Stimulated activated CD8-positive, alpha-beta memory T cell treated with anti-CD3 and anti-CD28 coated beads, Interleukin-15, amount 100 ng/mL, for 48 hours (primary cell): Measurements from ENCODE around the gene IFT74.

Experiments used
- DNase-seq, 2 donors: peaks; one replicate each; pipeline ENCODE4 v3.0.0-alpha.2; 2020; ENCODE audit warnings: low read depth in 2 of 2

The IFT74 gene

DNA sequence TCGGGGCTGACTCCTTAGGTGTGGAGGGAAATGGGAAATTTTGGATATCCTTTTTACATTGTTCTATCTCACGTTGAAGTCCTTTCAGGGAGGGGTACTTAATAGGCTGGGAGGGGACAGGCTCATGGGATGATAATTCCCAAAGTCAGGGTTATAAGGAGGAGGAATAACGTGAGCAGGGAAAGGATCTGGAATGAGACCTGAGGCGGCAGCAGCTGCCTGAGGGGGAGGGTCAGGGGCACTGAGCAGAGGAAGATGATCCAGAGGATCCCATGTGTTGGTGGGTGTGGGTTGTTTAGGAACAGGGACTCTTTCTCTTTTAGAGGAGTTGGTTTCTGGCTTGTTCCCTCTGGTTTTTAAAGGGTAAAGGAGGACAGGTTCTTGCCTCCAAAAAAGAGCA, 18.7 kb downstream of the IFT74 start:
- no peak for DNase-seq

GRCh38 chr9:26975728-26976707, 19.8 kb downstream of the IFT74 start:
- DNase-seq: no peak

GRCh38 chr9:26983340-26983739, 27.1 kb downstream of the IFT74 start:
- no peak for DNase-seq

GRCh38 chr9:26995810-26996209, 39.6 kb downstream of the IFT74 start:
- no peak for DNase-seq

DNA sequence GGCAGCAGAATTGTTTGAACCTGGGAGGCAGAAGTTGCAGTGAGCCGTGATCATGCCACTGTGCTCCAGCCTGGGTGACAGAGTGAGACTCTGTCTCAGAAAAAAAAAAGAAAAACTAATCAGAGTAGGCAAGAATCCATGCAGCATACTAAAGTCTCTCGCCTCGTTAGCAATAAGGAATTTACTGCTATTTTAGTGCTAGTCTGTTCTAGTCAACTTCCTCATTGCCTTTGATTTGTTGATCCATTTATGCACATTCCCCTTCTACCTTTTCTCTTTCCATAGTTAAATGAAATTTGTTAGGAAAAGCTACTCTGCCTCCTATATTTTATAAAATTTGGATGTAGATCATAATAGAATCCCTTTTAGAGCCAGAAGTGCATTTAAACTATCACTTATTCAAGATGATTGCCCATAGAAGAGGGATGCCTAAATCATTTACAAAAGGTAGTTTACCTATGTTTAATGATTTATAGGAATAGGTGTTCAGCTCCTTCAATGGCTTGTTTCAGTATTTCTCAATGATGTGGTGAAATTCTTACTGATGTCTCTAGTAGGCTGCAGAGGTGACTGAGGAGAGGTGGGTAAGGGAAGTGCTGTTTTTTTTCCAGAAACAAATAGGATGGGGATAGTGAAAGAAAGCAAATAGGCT, 47.3 kb downstream of the IFT74 start:
- no peak for DNase-seq

DNA sequence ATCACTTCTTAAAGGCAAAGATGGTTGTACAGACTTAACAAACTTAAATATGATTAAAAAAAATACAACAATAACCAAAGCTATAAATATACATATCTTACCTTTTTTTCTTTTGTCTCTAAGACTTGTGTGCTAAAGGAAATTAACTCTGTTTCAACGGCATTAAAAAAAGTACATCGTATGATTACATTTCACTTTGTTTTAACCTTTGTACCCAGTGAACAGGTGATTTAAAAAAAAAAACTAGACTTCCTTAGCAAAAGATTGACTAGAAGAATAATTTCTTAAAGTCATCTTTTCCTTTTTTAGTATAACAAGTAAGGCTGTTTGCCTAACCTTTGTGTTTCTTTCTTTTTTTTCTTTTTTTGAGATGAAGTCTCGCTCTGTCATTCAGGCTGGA, 49.3 kb downstream of the IFT74 start, which contains the start of gene LRRC19:
Gene LRRC19, minus strand, starts transcription at position 182 of the 400 bp plus-strand sequence. CDS start 5,978 bp downstream, outside the sequence.
- no peak for DNase-seq

DNA sequence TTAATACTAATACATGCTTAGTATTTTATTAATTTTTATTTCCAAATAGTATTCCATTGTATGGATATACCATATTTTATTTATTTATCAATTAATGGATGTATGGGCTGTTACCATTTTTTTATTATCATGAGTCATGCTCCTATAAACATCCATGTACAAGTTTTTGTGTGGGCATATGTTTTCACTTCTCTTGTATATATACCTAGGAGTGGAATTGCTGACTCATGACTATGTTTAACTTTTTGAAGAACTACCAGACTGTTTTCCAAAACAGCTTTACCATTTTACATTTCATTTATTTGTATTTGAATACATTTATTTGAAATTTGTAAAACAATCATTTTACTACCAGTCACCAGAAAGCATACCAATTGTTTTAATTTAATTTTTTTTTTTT, 63.4 kb downstream of the IFT74 start:
- DNase-seq: no peak

GRCh38 chr9:27022920-27023319, 66.7 kb downstream of the IFT74 start:
- DNase-seq: no peak

DNA sequence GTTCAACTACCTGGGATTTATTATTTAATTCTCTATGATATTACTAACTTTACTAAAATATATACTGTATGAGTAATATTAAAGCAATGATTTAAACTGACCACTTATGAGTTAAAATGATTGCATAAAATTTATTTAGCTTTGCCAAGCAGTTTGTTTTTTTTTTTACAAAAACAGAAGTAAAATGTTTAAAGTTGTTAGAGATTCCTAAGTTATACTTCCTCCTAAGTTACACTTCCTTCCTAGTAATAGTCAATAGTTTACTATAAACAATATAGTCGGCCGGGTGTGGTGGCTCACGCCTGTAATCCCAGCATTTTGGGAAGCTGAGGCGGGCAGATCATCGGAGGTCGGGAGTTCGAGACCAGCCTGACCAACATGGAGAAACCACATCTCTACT, 73.0 kb downstream of the IFT74 start:
- DNase-seq: no peak

GRCh38 chr9:27033815-27034403, 77.7 kb downstream of the IFT74 start:
- peak; percentile 1 to 25 for DNase-seq

- no peak for DNase-seq
Measured at GRCh38 chr9:27037499-27037898, 81.3 kb downstream of the IFT74 start.

- DNase-seq: no peak
Measured at GRCh38 chr9:27041746-27042145, 85.5 kb downstream of the IFT74 start.

DNA sequence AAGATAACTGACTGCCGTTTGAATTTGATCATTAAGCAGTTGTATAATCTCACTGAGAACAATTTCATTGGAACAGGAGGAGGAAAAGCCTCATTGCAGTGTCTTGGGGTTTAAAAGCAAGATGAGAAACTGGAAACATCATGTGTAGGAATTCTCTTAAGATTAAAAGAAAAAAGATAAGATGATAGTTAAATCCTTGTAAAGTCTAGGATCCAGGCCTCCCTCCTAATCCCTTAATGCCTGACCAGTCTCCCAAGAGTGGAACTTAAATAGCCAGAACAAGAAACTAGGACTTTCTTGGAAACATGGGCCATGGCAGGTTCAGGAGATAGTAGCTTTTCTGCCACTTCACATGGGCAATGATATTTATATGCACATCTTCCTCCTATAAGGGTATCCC, 86.3 kb downstream of the IFT74 start:
- no peak for DNase-seq

- no peak for DNase-seq
Measured at GRCh38 chr9:27043176-27043575, 87.0 kb downstream of the IFT74 start.

DNA sequence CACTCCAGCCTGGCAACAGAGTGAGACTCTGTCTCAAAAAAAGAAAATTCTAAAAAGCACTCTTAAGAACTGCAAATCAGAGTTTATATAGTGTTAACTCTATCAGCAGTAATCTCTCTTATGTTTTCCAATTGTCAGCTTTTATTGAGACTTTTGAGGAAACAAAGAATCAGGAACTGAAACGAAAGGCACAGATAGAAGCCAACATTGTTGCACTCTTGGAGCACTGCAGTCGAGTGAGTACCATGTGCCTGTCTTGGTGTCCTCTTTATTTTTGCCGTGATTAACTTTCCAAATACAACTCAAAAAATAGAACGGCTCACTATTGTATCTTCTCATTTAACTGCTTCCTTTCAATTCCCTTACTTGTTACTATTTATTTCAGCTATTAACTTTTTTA, 90.9 kb downstream of the IFT74 start:
- no peak for DNase-seq

DNA sequence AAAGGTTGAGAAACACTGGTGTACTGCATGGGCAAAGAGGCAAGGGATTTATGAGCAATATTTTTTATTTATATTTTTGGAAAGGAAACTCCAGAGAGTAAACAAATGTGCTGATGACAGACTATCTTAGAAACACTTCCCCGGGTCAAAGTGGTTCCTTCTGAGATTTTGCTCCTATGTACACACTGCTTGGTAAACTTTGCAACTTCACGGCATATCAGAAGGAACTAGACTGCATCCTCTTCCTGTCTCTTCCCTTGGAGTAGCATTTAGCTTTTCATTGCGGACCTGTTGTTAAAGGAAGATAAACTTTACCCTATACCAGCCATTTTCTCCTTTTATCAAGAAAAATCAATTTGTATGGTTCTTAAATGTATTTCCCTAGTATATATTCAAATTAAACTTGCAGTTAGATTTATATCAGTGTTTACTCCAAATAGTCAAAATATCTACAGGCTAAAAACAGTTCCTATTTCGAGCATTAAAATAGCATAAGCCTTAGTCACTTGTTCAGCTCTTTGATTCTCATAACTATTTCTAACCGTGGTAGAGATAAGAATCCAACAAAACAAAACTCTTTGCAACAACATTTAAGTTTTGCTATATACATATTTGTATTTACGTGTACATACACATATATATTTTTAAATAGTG, 97.3 kb downstream of the IFT74 start:
- DNase-seq: no peak

DNA sequence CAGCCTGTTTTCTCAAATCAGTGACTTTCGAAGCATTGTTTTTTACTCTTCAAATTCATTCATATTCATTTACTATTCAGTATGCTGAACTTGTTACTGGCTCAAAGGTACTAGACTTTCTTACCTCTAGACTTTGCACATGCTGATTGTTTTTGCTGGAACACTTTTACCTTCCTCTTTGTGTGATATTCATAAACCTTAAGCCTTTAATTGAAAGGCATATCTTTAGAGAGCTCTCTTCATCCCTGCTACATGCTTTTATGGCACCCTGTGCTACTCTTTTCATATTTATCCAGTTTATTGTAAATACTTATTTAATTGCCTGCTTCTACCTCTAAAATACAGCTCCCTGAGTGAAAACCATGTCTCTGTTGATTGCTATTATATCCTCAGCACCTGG, 97.9 kb downstream of the IFT74 start:
- DNase-seq: no peak

- no peak for DNase-seq
Measured at GRCh38 chr9:27054841-27055240, 98.6 kb downstream of the IFT74 start.

DNA sequence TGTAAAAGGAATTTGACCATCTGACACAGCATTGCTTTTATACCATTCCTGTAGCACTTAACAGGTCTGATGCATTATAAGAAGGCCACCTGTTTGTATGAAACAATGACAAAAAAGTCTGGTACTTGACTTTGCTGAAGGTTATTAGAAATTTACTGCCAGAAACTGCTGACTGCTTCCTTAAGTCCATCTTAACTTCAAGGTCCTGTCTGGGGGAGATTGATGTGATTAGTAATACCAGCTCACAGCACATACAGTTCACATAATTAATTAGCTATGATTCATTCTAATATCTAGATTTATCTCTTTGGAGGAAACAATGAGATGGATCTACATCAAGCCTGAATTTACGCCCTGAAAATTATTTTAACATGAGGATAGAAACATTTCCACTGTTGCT, 103.2 kb downstream of the IFT74 start:
- DNase-seq: no peak

GRCh38 chr9:27059907-27060306, 103.7 kb downstream of the IFT74 start:
- DNase-seq: no peak

DNA sequence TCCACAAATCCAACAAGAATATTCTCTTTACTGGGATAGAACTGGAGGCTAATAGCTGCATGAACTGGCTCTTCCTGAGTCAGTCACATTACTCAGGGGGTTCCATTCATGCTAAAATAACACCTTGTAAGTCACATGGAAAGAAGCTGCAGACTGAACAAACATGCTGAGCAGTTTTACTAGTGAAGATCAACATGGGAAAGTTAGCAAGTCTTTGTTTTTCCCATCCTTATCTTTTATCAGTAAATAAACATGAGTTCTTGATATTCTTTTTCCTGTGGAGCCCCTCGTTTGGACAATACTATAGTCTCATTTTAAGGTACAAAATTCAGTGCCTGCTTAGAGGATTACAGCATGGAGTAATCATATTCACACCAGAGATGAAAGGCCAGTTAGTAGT, 109.1 kb downstream of the IFT74 start:
- DNase-seq: no peak
